K562 (cell line): ENCODE results near the gene DMD. TPM values are rescaled to one million over a fixed set of nuclear protein-coding genes. Genes with fewer than 3 reads are reported as not detected.

Experiments
- ATAC-seq: fragments of 200-7000 bp; cut with Tn5 transposase; 3 replicates; pipeline ENCODE4 v1.9.1; 2020; ENCODE audit warnings: moderate library complexity
- BruUV-seq: library from RNA; stranded (reverse); fragments of 400-500 nt; replicated peaks from 2 replicates; lab custom pipeline; 2021; lab: Mats Ljungman, UMichigan
- CTCF ChIA-PET: fragments of 300-600 bp; formaldehyde crosslinking; extraction: SDS; loops from one replicate; lab custom pipeline; 2021; ENCODE audit warnings: low intra/inter-chr PET ratio; lab: Yijun Ruan, JAX
- POLR2A ChIA-PET: fragments of 300-600, 350-650 bp; sonication (Branson Sonifier 250); formaldehyde crosslinking; extraction: SDS; loops from one replicate; lab custom pipeline; 2021; ENCODE audit warnings: antibody characterized with exemption, inconsistent platforms; lab: Yijun Ruan, JAX
- DNase-seq, 4 experiments: peaks; one replicate each; pipeline versions ENCODE4 v3.0.0 to v3.0.0-alpha.2; 2011 to 2018; ENCODE audit warnings: low spot score in 3 of 4, mixed read lengths in 3 of 4; ENCODE audit errors: extremely low read depth in 1 of 4
- FAIRE-seq: peaks from 2 replicates; lab custom pipeline; 2011; peaks lifted over from hg19 to GRCh38; lab: Jason Lieb, UNC
- H2AFZ ChIP-seq: 2 replicates; pipeline ENCODE4 v1.6.0; 2011; ENCODE audit warnings: low read depth, low read length, control low read depth, inconsistent platforms
- H3K27ac ChIP-seq: fragments of 200-600 bp; 3 replicates; pipeline ENCODE4 v1.8.0; 2011; ENCODE audit warnings: low read depth, mild to moderate bottlenecking, control low read depth, inconsistent platforms, low read length, moderate library complexity, mixed read lengths; ENCODE audit errors: extremely low read depth
- H3K27me3 ChIP-seq, 2 experiments: fragments of 300-600 bp in 1 of 2; 2 replicates in 1 of 2; 3 replicates in 1 of 2; pipeline versions ENCODE4 v1.6.0 to v1.8.0; 2011; ENCODE audit warnings: inconsistent platforms in 2 of 2, low read length in 2 of 2, mild to moderate bottlenecking in 1 of 2, mixed read lengths in 1 of 2, moderate library complexity in 1 of 2; ENCODE audit not compliant: control insufficient read depth in 2 of 2, insufficient read depth in 2 of 2
- H3K36me3 ChIP-seq: fragments of 300-600 bp; 3 replicates; pipeline ENCODE4 v1.8.0; 2011; ENCODE audit warnings: mild to moderate bottlenecking, low read length, inconsistent platforms; ENCODE audit not compliant: control insufficient read depth, insufficient read depth
- H3K4me1 ChIP-seq, 2 experiments: fragments of 200-600 bp in 1 of 2; replicated peaks in 1 of 2; 2 replicates in 1 of 2; 3 replicates in 1 of 2; pipeline versions ENCODE4 v1.5.1 to v1.8.0; 2011; ENCODE audit warnings: inconsistent platforms in 2 of 2, low read length in 2 of 2, mild to moderate bottlenecking in 1 of 2, mixed read lengths in 1 of 2, moderate library complexity in 1 of 2; ENCODE audit not compliant: control insufficient read depth in 2 of 2, insufficient read depth in 2 of 2
- H3K4me2 ChIP-seq: 2 replicates; pipeline ENCODE4 v1.6.1; 2011; ENCODE audit warnings: low read length, control low read depth, inconsistent platforms, mixed read lengths; ENCODE audit not compliant: insufficient read depth
- H3K4me3 ChIP-seq: fragments of 200-600 bp; sonication (generic), shearing (Covaris generic); 2 replicates; pipeline ENCODE4 v1.5.1; 2016; ENCODE audit warnings: control low read depth, inconsistent platforms
- H3K79me2 ChIP-seq: fragments of 200-600 bp; 3 replicates; pipeline ENCODE4 v1.8.0; 2011; ENCODE audit warnings: low read length, inconsistent platforms; ENCODE audit not compliant: control insufficient read depth, insufficient read depth
- H3K9ac ChIP-seq, 2 experiments: 2 replicates each; pipeline versions ENCODE4 v1.6.0 to v1.6.1; 2011; ENCODE audit warnings: low read depth in 2 of 2, low read length in 2 of 2, control low read depth in 1 of 2, inconsistent platforms in 1 of 2, mild to moderate bottlenecking in 1 of 2, mixed read lengths in 1 of 2; ENCODE audit not compliant: insufficient read depth in 1 of 2
- H3K9me1 ChIP-seq: one replicate; pipeline ENCODE4 v1.6.0; 2011; ENCODE audit warnings: inconsistent platforms, mild to moderate bottlenecking, low read length, moderate library complexity; ENCODE audit not compliant: control insufficient read depth, insufficient read depth
- H3K9me3 ChIP-seq: replicated peaks from 2 replicates; pipeline ENCODE4 v1.5.1; 2011; ENCODE audit warnings: low read depth, low read length, inconsistent platforms; ENCODE audit not compliant: control insufficient read depth, insufficient read depth
- H4K20me1 ChIP-seq: replicated peaks from 2 replicates; pipeline ENCODE4 v1.6.1; 2011; ENCODE audit warnings: low read length, inconsistent platforms, mixed read lengths; ENCODE audit not compliant: control insufficient read depth, insufficient read depth
- DNMT1 ChIP-seq: fragments of 450-650 bp; IDR thresholded peaks from 2 replicates; pipeline ENCODE4 v1.6.1; 2016; ENCODE audit warnings: antibody characterized with exemption, mild to moderate bottlenecking
- ELF2 ChIP-seq: fragments of 250-450 bp; sonication (Bioruptor Pico); IDR thresholded peaks from 2 replicates; pipeline ENCODE4 v1.5.0; 2021; ENCODE audit warnings: mild to moderate bottlenecking
- RHOXF2B ChIP-seq: fragments of 250-450 bp; sonication (Bioruptor Pico); conservative IDR thresholded peaks from 2 replicates; pipeline ENCODE4 v1.5.1; 2021
- SMARCC2 ChIP-seq: fragments of 450-650 bp; IDR thresholded peaks from 2 replicates; pipeline ENCODE4 v1.6.1; 2017; ENCODE audit warnings: antibody characterized with exemption, moderate library complexity, mild to moderate bottlenecking, low read depth
- SNRNP70 ChIP-seq: fragments of 200-400 bp; formaldehyde crosslinking; optimal IDR thresholded peaks from 2 replicates; pipeline ENCODE3; 2017; ENCODE audit warnings: low read depth, low read length
- ZHX1 ChIP-seq: fragments of 150-350 bp; conservative IDR thresholded peaks from 2 replicates; pipeline ENCODE4 v1.6.1; 2014; ENCODE audit warnings: low read length
- ZNF224 ChIP-seq: sonication (generic); formaldehyde crosslinking; IDR thresholded peaks from 2 replicates; pipeline ENCODE4 v1.8.0; 2022; ENCODE audit warnings: mild to moderate bottlenecking, missing genetic modification reagents
- ZNF655 ChIP-seq: fragments of 250-450 bp; sonication (Bioruptor Pico); IDR thresholded peaks from 2 replicates; pipeline ENCODE4 v1.5.0; 2021
- WGBS: fragments of 100-300 bp; shearing (Covaris generic); methylation state at CpG from one replicate; pipeline ENCODE4 v1.1.6; 2016; ENCODE audit warnings: low coverage, mixed read lengths; ENCODE audit not compliant: insufficient coverage; ENCODE audit errors: missing lambda C conversion rate; 5-methylcytosine and 5-hydroxymethylcytosine counted together
- in situ Hi-C: fragments of 300-500 bp; cut with MboI; formaldehyde crosslinking; loops from 4 replicates; pipeline ENCODE4 v1.15.0; 2018; ENCODE audit warnings: inconsistent platforms, mixed read lengths
- intact Hi-C: fragments of 100-400 bp; cut with micrococcal nuclease; formaldehyde crosslinking; loops from 2 replicates; pipeline ENCODE4 v1.14.2; 2022
- polyA plus RNA-seq, 8 experiments: library from polyadenylated mRNA; depleted of rRNA in 4 of 8; stranded (reverse) in 5 of 8; unstranded in 3 of 8; fragments of >200 nt; fragmentation: Nextera tagmentation in 2 of 8; fragmentation: Illumina TruSeq in 1 of 8; extraction: Ambion mirVana in 2 of 8; extraction: Trizol in 1 of 8; gene quantifications; 2 replicates each; pipeline versions ENCODE4 v1.2.1 to v1.2.3, GENCODE V29; 2011 to 2014; ENCODE audit warnings: inconsistent platforms in 1 of 8, missing spikeins in 1 of 8
- total RNA-seq, 7 experiments: library from RNA; depleted of rRNA in 6 of 7; stranded (reverse); fragments of >200 nt in 6 of 7; fragmentation: Illumina TruSeq in 2 of 7; extraction: Trizol in 2 of 7; gene quantifications; 2 replicates each; pipeline versions ENCODE4 v1.2.1 to v1.2.3, GENCODE V29; 2011 to 2021; ENCODE audit warnings: low replicate concordance in 1 of 7

Gene DMD
- total and polyA plus RNA-seq, 9 of the 15 experiments (the other 6 are each of a cell fraction or from before 2014, with no cell fraction given) = 3.8 to 20.4 (median 11.4) TPM

- ATAC-seq (no peak), FAIRE-seq (no peak), DNase-seq (no peak)
- intact Hi-C loops = no loop called here
- POLR2A ChIA-PET = no interaction called here
- H4K20me1 ChIP-seq = no peaks in the 10 kb centered on the region
- 0% methylated on average over 1 of the region's 1 CpG for WGBS
- H3K27me3 ChIP-seq = no peaks in the 10 kb centered on the region
- no peak overlapping the region for H3K9ac ChIP-seq
- H3K4me3 ChIP-seq = no peak overlapping the region
- no peaks in the 10 kb centered on the region for H3K79me2 ChIP-seq
- H3K9me1 ChIP-seq = no peaks in the 10 kb centered on the region
- H3K4me1 ChIP-seq = no peaks in the 10 kb centered on the region
- no peaks in the 10 kb centered on the region for H3K36me3 ChIP-seq
- no peak overlapping the region for H3K4me2 ChIP-seq
- TF ChIP-seq ELF2 (CRISPR knock-in tag) (no peak), ZNF655 (CRISPR knock-in tag) (no peak), ZHX1 (no peak), ZNF224 (CRISPR knock-in tag) (no peak), SMARCC2 (no peak), DNMT1 (no peak), SNRNP70 (no peak), RHOXF2B (no peak)
- BruUV-seq = no TSS peak
- in situ Hi-C loops = no loop called here
- H3K27ac ChIP-seq = no peak overlapping the region
- H3K9me3 ChIP-seq = no peaks in the 10 kb centered on the region
- CTCF ChIA-PET = no interaction called here
- H2AFZ ChIP-seq = no peak overlapping the region
These were observed 149.3 kb downstream of the DMD start for GRCh38 chrX:33062041-33062440.
